Dendritic cell treated with granulocyte-macrophage colony-stimulating factor and Interleukin-4, amounts not matched to agents 40 ng/mL and 50 ng/mL, for 4 days (primary cell): ENCODE results near the gene CASZ1.

ENCODE experiments used
- H3K27ac Mint-ChIP-seq: one replicate; pipeline ENCODE4 v1.8.0; 2022; ENCODE audit warnings: mild to moderate bottlenecking, mixed read lengths
- H3K27me3 Mint-ChIP-seq: one replicate; pipeline ENCODE4 v1.8.0; 2022; ENCODE audit warnings: mild to moderate bottlenecking, mixed read lengths
- H3K36me3 Mint-ChIP-seq: one replicate; pipeline ENCODE4 v1.8.0; 2022; ENCODE audit warnings: low read depth, mixed read lengths
- H3K4me1 Mint-ChIP-seq: one replicate; pipeline ENCODE4 v1.8.0; 2022; ENCODE audit warnings: low read depth, mixed read lengths
- H3K4me3 Mint-ChIP-seq: one replicate; pipeline ENCODE4 v1.8.0; 2022; ENCODE audit warnings: mild to moderate bottlenecking, moderate library complexity, mixed read lengths
- H3K9me3 Mint-ChIP-seq: one replicate; pipeline ENCODE4 v1.8.0; 2022; ENCODE audit warnings: mixed read lengths
- intact Hi-C: fragments of 100-400 bp; cut with micrococcal nuclease; formaldehyde crosslinking; loops from one replicate; pipeline ENCODE4 v1.15.0; 2022

CASZ1 gene

DNA sequence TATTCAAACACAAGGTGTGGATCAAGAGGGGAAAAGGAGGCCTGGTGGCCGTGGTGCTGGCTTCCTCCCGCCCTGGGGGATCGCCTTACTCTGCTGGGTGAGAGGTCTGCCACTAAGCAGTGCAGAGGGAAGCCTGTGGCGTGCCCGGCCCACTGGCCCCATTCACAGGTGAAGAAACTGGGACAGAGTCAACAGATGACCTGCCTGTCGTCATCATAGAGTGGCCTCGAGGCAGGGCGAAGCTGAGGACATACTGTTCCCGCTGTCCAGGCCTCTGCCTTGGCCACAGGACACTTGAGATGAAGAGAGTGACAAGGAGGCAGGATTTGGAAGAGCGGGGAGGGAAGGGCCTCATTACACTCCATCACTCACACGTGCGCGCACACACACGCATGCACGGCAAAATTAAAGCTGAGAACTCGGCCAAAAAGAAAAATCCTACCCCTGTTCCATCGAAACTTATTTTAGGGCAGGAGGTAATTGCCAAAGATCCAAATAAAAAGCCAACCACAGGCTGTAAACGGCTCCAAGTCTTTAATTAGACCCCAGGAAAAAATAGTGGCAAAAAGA, 50.5 kb downstream of the CASZ1 start:
- Mint-ChIP-seq H3K9me3 (no peaks in the 10 kb centered on the region), H3K27me3 (peaks cover 2% of the 10 kb centered on the region), H3K36me3 (no peaks in the 10 kb centered on the region), H3K4me3 (no peak overlapping the region), H3K27ac (no peak overlapping the region), H3K4me1 (no peaks in the 10 kb centered on the region)
- intact Hi-C loops, result no loop called here

DNA sequence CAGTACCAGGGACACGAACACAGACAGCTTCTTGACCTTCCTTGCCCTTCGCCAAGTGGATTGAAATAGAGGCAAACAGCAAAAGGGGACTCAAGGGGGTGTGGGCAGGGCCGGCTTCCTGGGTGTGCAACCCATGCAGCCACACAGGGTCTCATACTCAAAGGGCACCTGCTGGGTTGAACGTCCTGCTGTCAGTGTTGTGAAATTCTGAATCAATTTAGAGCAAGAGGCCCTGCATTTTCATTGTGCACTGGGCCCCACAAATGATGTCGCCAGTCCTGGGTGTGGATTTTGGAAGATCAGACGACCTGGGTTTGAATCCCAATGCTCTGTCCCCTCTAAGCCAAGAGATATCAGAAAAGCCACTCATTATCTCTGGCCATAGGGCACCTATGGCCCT, 51.1 kb downstream of the CASZ1 start:
- no peaks in the 10 kb centered on the region for H3K36me3 Mint-ChIP-seq
- H3K4me3 Mint-ChIP-seq, result no peak overlapping the region
- H3K27me3 Mint-ChIP-seq, result peaks cover 2% of the 10 kb centered on the region
- H3K4me1 Mint-ChIP-seq, result no peaks in the 10 kb centered on the region
- H3K9me3 Mint-ChIP-seq, result no peaks in the 10 kb centered on the region
- intact Hi-C loops, result no loop called here
- H3K27ac Mint-ChIP-seq, result no peak overlapping the region

DNA sequence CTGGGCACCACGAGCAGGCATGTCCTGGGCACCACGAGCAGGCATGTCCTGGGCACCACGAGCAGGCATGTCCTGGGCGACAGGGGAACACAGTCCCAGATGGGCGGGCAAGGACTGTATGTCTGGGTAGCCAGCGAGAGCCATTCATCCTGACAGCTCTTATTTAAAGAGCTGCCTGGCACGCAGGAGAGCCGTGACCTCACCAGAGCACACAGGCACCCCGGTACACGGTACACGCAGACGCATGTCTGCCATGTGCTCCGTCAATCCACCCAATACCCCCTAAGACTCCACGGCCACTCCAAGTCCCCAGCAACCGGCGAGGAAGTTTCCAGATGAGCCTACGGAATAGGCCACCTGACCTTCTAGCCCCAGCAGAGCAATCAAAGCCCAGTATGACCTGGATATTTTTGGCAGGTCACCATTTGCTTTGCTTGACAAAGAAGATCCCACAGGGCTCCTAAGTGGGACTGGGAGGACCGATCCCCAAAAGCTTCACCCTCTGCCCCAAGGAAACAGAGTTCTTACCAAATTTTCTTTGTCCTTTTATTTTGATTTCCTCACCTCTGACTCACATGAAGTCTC, 51.7 kb downstream of the CASZ1 start:
- Mint-ChIP-seq H3K4me3 (no peak overlapping the region), H3K9me3 (no peaks in the 10 kb centered on the region), H3K36me3 (no peaks in the 10 kb centered on the region), H3K27ac (no peak overlapping the region), H3K4me1 (no peaks in the 10 kb centered on the region), H3K27me3 (peaks cover 2% of the 10 kb centered on the region)
- intact Hi-C loops, result no loop called here

DNA sequence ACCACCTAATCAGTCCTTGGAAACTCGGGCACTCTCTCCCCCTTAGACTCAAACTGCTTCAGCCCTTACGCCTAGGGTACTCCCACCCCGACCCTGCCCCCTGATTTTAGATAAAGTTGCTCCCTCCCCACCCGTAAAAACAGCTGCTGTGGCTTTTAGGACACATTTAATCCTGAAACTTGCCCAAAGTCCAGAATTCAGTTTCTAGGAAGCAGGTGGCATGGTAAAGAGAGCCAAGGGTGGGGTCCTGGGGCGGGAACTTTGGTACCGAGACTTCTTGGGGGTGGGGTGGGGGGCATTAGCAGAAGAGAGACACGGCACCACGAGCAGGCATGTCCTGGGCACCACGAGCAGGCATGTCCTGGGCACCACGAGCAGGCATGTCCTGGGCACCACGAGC, 52.4 kb downstream of the CASZ1 start:
- H3K27me3 Mint-ChIP-seq, result peaks cover 2% of the 10 kb centered on the region
- H3K9me3 Mint-ChIP-seq, result no peaks in the 10 kb centered on the region
- intact Hi-C loops, result no loop called here

DNA sequence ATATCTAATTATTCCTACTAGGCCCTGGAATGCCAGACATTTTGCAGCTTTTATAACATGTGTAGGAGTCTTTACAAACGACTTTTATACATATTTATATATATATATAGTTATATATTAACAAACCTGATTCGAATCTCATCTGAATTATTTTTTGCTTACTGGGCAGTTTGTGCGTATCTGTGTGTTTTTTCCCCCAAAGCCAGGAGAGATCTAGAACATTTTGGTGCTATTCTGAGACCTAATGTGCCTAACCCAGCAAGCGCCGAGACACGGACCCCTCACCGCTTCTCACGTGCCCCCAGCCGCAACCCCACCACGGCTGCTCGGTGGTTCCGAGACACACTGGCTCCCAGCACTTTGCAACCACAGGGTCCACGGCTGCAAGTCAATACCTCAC, 54.8 kb downstream of the CASZ1 start:
- Mint-ChIP-seq H3K27me3 (peaks cover 2% of the 10 kb centered on the region), H3K36me3 (no peaks in the 10 kb centered on the region), H3K4me3 (no peak overlapping the region), H3K27ac (no peak overlapping the region), H3K9me3 (no peaks in the 10 kb centered on the region), H3K4me1 (no peaks in the 10 kb centered on the region)
- intact Hi-C loops, result no loop called here

More for the DNA sequence above, 52.4 kb downstream of the CASZ1 start:
- Mint-ChIP-seq H3K36me3 (no peaks in the 10 kb centered on the region), H3K4me1 (no peaks in the 10 kb centered on the region), H3K4me3 (no peak overlapping the region), H3K27ac (no peak overlapping the region)

DNA sequence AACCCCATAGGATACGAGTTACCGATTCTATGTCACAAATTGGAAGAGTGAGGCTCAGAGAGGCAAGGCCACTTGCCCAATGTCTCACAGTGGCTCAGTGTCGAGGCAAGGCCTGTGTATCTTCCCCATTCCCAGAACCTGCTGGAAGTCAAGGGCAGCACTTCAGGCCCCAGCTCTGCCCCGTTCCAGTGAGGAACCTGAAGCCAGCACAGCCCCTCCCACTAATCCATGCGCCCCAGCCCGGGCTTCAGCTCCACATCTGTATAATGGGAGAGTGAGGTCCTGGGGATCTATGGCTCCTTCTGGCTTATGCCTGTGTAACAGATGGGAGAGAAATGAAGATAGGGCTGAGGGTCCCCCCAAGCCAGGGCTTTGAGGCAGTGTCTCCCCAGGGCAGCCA, 56.3 kb downstream of the CASZ1 start:
- intact Hi-C loops, result no loop called here
- Mint-ChIP-seq H3K36me3 (no peaks in the 10 kb centered on the region), H3K9me3 (no peaks in the 10 kb centered on the region), H3K27me3 (peaks cover 5% of the 10 kb centered on the region), H3K4me1 (no peaks in the 10 kb centered on the region), H3K4me3 (no peak overlapping the region), H3K27ac (no peak overlapping the region)

DNA sequence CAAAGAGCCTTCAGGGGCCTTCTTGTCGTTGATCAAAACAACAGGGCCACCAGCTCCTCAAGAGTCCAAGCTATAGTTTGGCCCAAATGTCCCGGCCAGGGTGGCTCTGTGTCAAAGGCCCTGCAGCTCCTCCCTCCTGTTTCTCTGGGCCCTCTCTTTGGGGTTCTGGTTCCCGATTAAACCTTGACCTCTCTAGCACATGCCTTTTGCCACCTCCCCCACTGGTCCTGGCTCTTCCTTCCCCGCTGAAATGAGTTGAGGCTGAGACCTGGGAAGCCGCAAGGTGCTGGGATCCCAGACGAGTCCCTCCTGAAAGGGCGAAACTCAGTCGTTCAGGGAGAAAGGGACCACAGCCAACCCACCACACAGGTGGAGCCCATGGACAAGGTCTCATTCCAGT, 56.9 kb downstream of the CASZ1 start:
- Mint-ChIP-seq H3K36me3 (no peaks in the 10 kb centered on the region), H3K9me3 (no peaks in the 10 kb centered on the region), H3K27ac (no peak overlapping the region), H3K4me3 (no peak overlapping the region), H3K4me1 (no peaks in the 10 kb centered on the region), H3K27me3 (peaks cover 8% of the 10 kb centered on the region)
- intact Hi-C loops, result no loop called here

DNA sequence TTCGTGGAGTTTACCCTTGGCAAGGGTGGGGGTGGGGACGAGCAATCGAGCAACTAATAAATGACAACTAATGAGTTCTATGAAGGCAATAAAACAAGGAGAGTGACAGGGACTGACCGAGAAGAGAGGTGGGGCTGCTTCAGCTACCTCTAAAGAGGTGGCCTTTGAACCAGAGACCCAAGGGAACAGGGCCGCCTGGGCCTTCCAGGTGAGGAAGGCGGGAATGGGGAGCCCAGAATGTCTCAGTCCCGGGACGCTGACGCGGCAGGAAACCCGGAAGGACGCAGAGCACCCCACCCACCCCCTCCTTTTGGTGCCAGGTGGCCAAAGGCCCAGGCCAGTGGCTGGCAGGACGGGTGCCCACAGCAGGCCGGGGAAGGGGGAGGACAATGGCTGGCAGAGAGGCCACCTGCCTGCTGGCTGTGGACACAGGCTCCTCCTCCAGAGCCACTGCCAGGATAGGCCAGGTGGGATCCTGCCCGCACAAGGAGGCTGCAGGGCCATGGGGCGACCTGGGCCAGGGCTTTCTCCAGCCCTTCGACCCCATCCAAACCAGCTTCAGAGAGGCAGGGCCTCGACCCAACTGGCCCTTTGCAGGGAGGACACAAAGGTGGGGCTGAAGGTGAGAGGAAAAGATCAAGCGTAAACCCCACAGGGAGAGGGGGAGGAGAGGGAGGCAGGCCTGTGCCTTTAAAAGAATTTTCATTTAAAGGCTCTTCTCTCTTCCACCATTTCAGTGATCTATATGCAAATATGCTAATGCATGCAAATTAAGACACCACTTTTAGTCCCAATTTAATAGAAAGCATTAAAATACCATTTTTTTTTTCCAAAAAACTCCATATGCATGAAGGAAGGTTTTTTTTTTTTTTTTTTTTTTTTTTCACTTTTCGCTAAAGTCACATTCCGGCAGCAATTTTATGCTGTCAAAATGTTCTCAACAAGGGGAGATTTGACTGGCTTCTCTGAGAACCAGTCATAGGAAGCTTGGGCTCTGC, 58.1 kb downstream of the CASZ1 start:
- Mint-ChIP-seq H3K27ac (no peak overlapping the region), H3K4me1 (no peaks in the 10 kb centered on the region), H3K4me3 (no peak overlapping the region), H3K27me3 (peaks cover 8% of the 10 kb centered on the region), H3K9me3 (no peaks in the 10 kb centered on the region), H3K36me3 (no peaks in the 10 kb centered on the region)
- intact Hi-C loops, result no loop called here

DNA sequence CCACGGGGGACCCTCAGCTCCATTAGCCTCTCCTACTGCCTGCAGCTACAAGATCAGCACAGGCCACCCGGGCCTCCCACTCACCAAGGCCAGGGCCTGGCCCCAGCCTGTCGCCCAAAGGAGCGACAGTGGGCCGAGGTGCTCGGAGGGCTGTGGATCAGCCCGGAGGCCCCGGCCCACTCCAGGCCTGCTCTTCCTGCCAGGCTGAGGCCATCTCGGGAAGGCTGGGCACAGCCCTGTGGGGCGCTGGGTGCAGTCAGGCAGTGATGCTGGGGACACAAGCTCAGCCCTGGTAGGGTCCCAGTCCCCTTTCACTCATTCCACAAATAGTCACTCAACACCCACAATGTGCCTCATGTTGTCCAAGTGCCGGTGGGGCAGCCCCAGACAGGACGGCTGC, 58.8 kb downstream of the CASZ1 start:
- Mint-ChIP-seq H3K27me3 (peaks cover 8% of the 10 kb centered on the region), H3K27ac (no peak overlapping the region), H3K9me3 (no peaks in the 10 kb centered on the region), H3K4me1 (no peaks in the 10 kb centered on the region), H3K4me3 (no peak overlapping the region), H3K36me3 (no peaks in the 10 kb centered on the region)
- intact Hi-C loops, result no loop called here

DNA sequence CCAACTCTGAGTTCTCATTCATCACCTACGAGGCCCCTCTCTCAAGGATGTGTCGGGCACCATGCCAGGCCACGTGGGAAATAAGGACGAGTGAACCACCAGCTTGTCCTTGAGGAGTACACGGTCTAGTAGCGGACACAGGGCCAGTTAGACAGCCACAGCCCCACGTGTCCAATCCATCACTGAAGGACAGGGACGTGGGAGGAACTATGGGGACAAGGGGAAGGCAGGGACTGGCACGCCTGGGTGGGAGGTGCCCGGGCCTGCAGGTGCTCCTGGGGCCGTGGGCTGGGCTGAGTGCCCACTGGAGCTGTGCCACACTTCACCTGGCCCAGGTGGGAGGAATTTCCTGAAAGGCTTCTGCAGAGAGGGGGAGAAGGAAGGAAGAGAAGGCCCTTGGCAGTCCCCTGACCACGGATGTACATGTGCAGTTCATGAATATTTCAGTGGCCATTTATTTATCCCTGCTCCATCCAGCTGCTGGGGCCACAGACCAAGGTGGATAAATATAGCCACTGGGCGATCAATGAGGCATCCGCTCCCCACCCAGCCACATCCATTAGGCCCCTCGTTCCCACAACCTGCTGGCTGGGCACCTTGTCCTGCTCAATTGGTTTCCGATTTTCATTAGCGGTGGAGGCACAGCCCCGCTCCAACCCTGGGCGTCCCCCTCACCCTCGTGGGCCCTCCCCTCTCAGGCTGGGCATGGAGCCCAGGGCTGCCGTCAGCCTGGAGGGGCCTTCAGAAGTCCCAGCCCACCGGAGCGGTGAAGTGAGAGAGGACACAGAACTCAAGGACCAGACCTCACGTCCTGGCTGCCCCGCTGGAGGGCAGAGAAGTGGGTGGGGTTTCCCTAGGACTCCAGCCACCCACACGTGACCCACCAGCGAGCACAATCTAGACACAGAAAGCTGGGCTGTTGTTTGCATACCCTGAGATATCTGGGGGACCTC, 59.5 kb downstream of the CASZ1 start:
- H3K27me3 Mint-ChIP-seq, result peaks cover 8% of the 10 kb centered on the region
- no peak overlapping the region for H3K27ac Mint-ChIP-seq
- H3K4me1 Mint-ChIP-seq, result no peaks in the 10 kb centered on the region
- intact Hi-C loops, result no loop called here
- no peak overlapping the region for H3K4me3 Mint-ChIP-seq
- H3K36me3 Mint-ChIP-seq, result no peaks in the 10 kb centered on the region
- no peaks in the 10 kb centered on the region for H3K9me3 Mint-ChIP-seq

DNA sequence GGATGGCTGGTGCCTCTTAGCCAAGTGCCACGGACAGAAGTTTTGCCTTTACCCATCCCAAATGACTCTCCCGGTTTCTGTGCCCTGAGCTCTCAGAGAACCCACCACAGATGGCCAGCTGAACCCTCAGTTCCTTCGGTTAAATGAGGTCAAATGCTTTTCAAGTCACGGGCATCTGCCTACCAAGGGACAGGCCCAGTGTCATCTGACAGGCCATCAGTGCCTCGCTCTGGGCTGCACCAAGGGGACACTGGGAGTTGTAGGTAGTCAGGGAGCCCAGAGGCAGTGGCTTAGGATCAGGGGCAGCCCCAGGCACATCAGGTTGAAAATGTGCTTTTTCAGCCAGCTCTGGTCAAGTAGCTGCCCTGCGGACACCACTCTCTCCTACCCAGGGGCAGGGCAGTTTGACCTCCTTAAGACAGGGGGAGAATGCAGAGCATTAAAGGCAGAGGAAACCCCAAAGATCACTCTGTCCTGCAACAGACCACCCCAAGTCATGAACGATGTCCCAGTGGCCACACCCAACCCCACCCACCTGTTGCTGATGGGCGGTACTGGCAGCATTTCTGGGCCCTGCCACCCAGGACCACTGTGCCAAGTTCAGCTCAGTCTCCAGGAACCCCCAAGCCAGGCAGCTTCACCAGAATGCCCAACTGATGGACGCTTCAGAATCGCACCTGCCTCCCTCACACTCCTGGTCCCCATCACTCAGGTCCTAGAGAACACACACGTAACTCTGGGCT, 60.7 kb downstream of the CASZ1 start:
- Mint-ChIP-seq H3K9me3 (no peaks in the 10 kb centered on the region), H3K36me3 (no peaks in the 10 kb centered on the region), H3K4me1 (no peaks in the 10 kb centered on the region), H3K27ac (no peak overlapping the region), H3K4me3 (no peak overlapping the region), H3K27me3 (peaks cover 8% of the 10 kb centered on the region)
- intact Hi-C loops, result no loop called here

DNA sequence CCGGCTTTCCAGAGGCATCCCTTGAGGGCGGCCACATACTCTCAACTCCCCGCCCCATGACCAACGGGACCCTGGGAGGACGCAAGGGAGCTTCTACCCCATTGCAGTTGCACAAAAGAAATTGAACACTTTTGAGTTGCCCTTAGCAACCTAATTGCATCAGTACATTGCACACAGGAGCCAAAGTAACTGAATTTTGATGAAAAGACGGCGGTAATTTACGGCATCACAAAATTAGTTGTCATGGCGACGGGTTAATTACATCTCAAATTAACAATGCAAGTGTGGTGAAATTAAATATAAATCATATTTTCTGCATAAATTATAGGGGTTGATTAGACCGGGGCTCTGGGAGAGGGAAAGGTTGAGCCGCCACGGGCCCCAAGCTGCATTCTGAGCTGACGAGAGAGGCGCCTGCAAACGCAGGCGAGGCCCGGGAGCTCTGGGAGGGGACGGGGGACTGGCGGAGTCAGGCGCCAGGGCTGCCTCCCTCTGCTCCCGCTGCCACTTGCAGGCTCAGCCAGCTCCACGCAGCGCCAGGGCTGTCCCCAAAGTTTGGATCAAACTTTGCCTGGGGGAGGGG, 61.4 kb downstream of the CASZ1 start:
- intact Hi-C loops, result no loop called here
- Mint-ChIP-seq H3K4me1 (no peaks in the 10 kb centered on the region), H3K27ac (no peak overlapping the region)

DNA sequence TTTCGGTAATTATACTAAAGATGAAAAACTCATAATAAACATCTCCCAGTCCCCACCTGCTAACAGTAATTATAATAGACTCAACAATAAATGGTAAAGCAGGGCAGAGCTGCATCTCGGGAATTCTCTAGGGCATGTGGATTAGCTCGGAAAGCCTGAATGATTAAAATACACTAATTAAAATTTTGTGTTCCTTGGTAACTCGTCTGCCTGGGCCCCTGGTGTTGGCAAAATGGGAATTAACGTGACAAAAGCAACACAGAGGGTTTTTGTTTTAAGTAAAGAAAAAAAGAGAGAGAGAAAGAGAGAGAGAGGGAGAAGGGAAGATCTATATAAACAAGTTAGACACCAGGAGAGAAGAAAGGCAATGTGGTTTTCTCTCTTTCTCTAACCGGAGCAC, 62.1 kb downstream of the CASZ1 start:
- H3K4me1 Mint-ChIP-seq, result no peaks in the 10 kb centered on the region
- no peak overlapping the region for H3K27ac Mint-ChIP-seq
- no peaks in the 10 kb centered on the region for H3K9me3 Mint-ChIP-seq
- intact Hi-C loops, result no loop called here
- H3K36me3 Mint-ChIP-seq, result no peaks in the 10 kb centered on the region
- H3K4me3 Mint-ChIP-seq, result no peak overlapping the region
- peaks cover 8% of the 10 kb centered on the region for H3K27me3 Mint-ChIP-seq

More for the DNA sequence above, 61.4 kb downstream of the CASZ1 start:
- Mint-ChIP-seq H3K36me3 (no peaks in the 10 kb centered on the region), H3K9me3 (no peaks in the 10 kb centered on the region), H3K4me3 (no peak overlapping the region), H3K27me3 (peaks cover 8% of the 10 kb centered on the region)
